Stimulated activated naive CD8-positive, alpha-beta T cell treated with anti-CD3 and anti-CD28 coated beads, Interleukin-15, Interleukin-2, amounts not matched to agents 100 ng/mL and 50 ng/mL, for 24 hours (primary cell): ENCODE data around the gene AP3B1.
A peak's percentile ranks its signal among the peaks of the same experiment; 100 is the strongest.

Experiments
- H3K27ac Mint-ChIP-seq: one replicate; pipeline ENCODE4 v1.8.0; 2021; ENCODE audit warnings: mild to moderate bottlenecking, mixed read lengths
- H3K27me3 Mint-ChIP-seq: one replicate; pipeline ENCODE4 v1.8.0; 2021; ENCODE audit warnings: mixed read lengths
- H3K36me3 Mint-ChIP-seq: one replicate; pipeline ENCODE4 v1.8.0; 2021; ENCODE audit warnings: low read depth, mixed read lengths
- H3K4me1 Mint-ChIP-seq: one replicate; pipeline ENCODE4 v1.8.0; 2021; ENCODE audit warnings: low read depth, mixed read lengths
- H3K4me3 Mint-ChIP-seq: one replicate; pipeline ENCODE4 v1.8.0; 2021; ENCODE audit warnings: mild to moderate bottlenecking, mixed read lengths
- H3K9me3 Mint-ChIP-seq: one replicate; pipeline ENCODE4 v1.8.0; 2021; ENCODE audit warnings: mixed read lengths

The AP3B1 gene

DNA sequence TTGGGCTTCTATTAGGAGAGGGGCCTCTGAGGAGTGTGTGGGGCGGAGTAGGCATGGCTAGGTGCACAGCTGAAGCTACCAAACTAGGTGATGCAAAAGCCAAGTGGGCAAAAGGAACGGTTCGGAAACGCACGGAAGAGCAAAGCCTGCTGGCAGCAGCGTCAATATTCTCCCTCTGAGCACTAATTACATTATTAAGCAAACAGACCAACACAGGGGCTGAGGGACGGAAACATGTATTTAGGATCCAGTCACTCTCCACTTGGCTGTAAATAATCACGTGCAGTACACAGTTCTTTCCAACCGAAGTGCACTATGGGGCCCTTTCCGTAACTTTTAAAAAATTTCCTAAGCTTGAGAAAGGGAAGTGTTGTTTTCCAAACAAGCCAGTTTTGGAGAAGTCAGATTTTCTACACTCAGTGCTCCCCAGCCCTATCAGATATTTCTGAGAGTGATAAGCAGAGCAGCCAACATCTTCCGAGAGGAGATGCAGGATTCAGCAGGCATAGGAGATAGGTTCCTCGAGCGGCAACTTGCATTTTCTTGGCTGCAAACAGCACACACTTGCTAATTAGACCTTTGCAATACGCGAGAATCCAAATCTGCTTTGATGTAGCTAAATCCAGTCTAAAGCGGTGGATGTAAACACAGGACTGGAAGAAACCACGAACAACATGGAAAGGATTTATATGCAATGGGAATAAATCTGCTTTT is 301.2 kb downstream of the AP3B1 start:
- peaks cover 9% of the 10 kb centered on the region for H3K36me3 Mint-ChIP-seq
- H3K9me3 Mint-ChIP-seq: no peaks in the 10 kb centered on the region
- H3K27me3 Mint-ChIP-seq: no peaks in the 10 kb centered on the region
- no peak overlapping the region for H3K27ac Mint-ChIP-seq
- H3K4me3 Mint-ChIP-seq: no peak overlapping the region
- H3K4me1 Mint-ChIP-seq: no peaks in the 10 kb centered on the region

DNA sequence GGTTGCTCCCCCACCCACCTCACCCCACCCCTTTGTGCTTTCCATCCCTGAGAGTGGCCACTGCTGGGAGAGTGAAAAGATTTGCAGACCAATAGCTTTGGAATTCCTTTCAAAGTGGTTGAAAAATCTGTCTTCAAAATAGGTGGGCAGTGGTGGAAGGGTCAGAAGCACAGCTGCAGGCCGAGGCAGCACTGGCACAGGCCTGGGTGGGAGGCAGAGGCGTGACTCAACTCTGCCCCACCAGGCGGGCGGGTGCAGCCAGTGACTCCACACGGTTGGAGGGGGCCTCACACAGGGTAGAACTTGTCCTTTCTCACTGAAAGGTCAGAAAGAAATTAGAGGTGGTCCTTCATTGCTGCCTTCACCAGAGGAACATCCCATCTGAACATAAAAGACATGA is 303.4 kb downstream of the AP3B1 start:
- Mint-ChIP-seq H3K36me3 (no peaks in the 10 kb centered on the region), H3K4me1 (no peaks in the 10 kb centered on the region), H3K27ac (no peak overlapping the region), H3K27me3 (no peaks in the 10 kb centered on the region), H3K4me3 (no peak overlapping the region), H3K9me3 (no peaks in the 10 kb centered on the region)

DNA sequence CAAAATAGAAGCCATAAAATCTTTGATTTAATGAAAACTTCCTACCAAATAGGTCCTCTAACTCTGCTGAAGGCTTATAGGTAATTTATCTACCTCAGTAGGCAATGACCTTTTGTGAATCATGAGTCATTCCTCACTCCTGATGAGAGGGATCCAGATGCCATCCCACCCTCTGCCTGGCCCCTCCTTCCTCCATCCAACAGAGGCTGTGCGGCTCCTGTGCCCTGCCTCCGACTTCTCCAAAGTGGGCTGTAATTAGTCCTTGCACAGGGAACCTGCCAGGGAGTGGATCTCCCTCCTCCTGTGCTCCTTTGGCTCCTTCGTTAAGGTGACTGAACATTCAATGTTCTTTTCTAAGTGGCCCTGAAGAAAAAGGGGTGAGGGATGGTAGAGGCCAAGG is 304.5 kb downstream of the AP3B1 start:
- Mint-ChIP-seq H3K4me3 (no peak overlapping the region), H3K9me3 (no peaks in the 10 kb centered on the region), H3K27ac (no peak overlapping the region), H3K36me3 (no peaks in the 10 kb centered on the region), H3K27me3 (no peaks in the 10 kb centered on the region), H3K4me1 (no peaks in the 10 kb centered on the region)

DNA sequence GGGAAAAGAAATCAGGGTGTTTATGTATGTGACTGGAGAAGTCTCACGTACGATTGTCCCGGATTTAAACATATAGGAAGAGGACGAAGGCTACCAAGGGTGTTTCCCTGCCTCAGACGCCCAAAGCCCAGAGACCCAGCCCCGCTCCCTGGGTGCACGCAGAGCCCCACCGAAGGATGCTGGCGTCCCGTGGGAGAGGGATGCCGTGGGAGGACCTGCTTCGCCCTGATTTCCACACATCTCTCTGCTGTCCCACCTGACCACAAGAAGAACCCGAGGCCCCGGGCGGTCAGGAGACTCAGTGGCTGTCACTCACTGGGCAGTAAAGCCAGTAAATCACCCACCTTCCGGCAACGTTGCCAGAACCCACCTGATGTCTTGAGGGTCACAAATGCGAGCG is 306.5 kb downstream of the AP3B1 start:
- Mint-ChIP-seq H3K27ac (no peak overlapping the region), H3K27me3 (no peaks in the 10 kb centered on the region), H3K9me3 (no peaks in the 10 kb centered on the region), H3K4me1 (no peaks in the 10 kb centered on the region), H3K4me3 (no peak overlapping the region), H3K36me3 (no peaks in the 10 kb centered on the region)

DNA sequence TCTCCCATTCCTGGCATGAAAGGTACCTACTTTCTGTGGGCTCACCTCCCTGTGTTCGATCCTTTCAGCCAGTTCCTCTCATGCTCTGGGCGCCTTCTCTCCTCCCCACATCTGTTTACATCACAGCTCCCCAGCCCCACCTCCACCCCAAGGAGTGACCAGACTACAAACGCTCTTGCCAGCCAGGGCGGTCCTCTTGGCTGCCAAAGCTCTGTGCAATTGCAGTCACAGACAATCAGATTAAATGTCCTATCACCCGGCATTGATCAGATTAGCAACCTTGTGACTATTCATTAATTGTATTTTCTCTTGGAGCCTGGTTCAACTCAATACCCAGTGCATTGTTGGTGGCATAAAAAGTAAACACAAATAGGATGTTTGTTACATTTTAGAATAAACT is 307.2 kb downstream of the AP3B1 start:
- Mint-ChIP-seq H3K27ac (no peak overlapping the region), H3K27me3 (no peaks in the 10 kb centered on the region), H3K4me1 (no peaks in the 10 kb centered on the region), H3K4me3 (no peak overlapping the region), H3K9me3 (no peaks in the 10 kb centered on the region), H3K36me3 (no peaks in the 10 kb centered on the region)

DNA sequence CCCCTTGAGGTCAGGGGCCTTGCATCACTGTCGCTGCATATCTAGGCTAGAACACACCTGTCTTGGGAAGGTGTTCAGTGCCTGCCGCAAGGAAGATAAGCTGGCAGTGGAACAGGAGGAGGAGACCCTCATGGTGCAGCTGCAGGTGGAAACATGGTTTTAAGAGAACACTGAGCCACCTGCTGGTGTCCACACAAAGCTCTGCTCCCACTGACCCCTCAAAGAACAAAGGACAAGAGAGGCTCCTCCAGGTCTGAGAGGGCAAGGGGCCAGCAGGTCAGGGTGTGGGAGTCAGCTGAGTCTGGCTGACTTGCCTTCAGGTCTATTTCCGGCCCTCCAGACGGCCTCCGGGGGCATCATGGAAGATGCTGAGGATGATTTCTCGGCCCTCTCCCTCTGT is 308.2 kb downstream of the AP3B1 start:
- Mint-ChIP-seq H3K4me1 (no peaks in the 10 kb centered on the region), H3K36me3 (no peaks in the 10 kb centered on the region), H3K27ac (no peak overlapping the region), H3K4me3 (no peak overlapping the region), H3K9me3 (no peaks in the 10 kb centered on the region), H3K27me3 (no peaks in the 10 kb centered on the region)

DNA sequence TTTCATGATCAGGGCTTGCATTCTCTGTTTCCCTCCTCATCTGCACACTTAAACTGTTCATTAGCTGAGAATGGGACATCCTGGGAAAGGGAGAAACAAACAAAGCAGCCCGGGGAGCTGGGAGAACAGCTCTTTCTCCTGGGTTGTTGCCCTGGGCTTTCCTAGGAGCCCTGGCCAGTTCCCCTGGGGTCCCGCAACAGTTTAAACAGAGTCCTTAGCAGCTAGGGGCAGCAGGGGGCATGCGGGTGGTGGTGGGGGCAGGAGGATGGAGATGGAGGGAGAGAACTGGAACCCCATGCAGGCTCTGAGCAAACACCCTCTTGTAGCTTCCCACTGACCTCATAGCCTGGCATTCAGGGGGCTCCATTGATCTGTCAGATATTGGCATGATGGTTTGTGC is 309.3 kb downstream of the AP3B1 start:
- H3K4me3 Mint-ChIP-seq: no peak overlapping the region
- H3K36me3 Mint-ChIP-seq: no peaks in the 10 kb centered on the region
- H3K9me3 Mint-ChIP-seq: no peaks in the 10 kb centered on the region
- peaks cover 1% of the 10 kb centered on the region for H3K27me3 Mint-ChIP-seq
- no peak overlapping the region for H3K27ac Mint-ChIP-seq
- no peaks in the 10 kb centered on the region for H3K4me1 Mint-ChIP-seq

DNA sequence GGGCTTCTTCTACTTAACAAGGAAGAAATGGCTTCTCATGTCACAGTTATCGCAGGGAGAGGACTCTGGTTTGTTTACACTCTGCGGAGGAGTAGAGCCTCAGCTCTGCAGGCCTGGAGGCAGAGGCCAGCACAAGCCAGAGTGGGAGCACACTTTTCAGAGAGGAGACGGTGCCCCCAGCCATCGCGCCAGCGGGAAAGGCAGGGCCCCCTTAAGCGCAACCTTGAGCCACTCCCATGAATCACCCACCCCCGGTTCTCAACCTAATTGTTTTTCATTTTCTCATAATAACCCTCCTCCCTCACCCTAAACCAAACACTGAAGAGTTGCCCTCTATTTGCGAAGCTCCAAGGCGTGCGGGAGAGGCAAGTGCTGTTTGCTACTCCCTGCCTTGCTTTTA is 309.9 kb downstream of the AP3B1 start:
- no peaks in the 10 kb centered on the region for H3K9me3 Mint-ChIP-seq
- H3K4me3 Mint-ChIP-seq: no peak overlapping the region
- H3K4me1 Mint-ChIP-seq: no peaks in the 10 kb centered on the region
- H3K27ac Mint-ChIP-seq: no peak overlapping the region
- H3K27me3 Mint-ChIP-seq: peaks cover 8% of the 10 kb centered on the region
- H3K36me3 Mint-ChIP-seq: no peaks in the 10 kb centered on the region

DNA sequence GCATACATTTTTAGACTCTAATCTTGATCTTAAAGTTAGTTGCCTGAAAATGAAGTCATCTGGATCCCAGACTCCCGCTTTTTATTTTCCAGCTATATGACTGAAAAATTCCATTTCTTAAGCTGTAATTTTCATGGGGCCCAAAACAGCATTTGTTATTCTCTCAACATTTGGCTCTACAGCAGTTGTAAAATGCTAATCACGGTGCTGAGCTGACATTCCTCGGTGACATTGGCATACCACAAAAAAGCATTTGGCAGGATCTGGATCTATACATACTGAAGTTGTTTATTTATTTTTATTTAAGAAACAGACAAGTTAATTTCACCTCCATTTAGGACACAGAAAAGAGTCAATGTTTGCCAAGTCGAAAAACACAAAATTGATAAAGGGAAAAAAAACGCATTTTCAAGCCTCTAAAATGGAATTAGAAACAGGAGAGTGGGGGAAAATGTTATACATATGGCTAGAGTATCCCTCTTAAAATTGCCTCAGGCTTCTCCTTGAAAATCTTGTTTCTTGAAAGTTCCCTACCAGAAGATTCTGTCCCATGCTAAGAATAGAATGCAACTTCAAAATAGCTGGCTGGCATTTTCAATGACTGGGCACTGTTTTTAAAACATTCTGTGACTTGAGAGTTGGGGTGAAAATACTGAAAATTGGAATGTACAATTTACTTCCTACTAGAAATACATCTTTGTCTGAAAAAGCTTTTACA is 310.9 kb downstream of the AP3B1 start:
- no peaks in the 10 kb centered on the region for H3K4me1 Mint-ChIP-seq
- H3K9me3 Mint-ChIP-seq: no peaks in the 10 kb centered on the region
- no peak overlapping the region for H3K27ac Mint-ChIP-seq
- peaks cover 14% of the 10 kb centered on the region for H3K27me3 Mint-ChIP-seq
- no peaks in the 10 kb centered on the region for H3K36me3 Mint-ChIP-seq
- no peak overlapping the region for H3K4me3 Mint-ChIP-seq

DNA sequence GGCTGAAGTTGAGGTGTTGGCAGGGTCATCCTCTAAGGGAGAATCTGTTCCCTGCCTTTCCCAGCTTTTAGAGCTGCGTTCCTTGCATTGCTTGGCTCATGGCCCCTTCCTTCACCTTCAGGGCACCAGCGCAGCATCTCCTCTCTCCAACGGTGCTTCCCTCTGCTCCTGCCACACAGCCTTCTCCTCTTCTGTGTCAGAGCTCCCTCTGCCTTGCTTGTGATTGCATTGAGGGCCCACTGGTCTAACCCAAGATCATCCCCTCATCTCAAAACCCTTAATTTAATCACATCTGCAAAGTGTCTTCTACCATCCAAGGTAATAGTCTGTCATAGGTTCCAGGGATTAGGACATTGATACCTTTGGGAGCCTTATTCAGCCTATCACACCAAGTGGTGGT is 312.7 kb downstream of the AP3B1 start:
- Mint-ChIP-seq H3K36me3 (no peaks in the 10 kb centered on the region), H3K4me1 (no peaks in the 10 kb centered on the region), H3K27ac (no peak overlapping the region), H3K27me3 (peaks cover 22% of the 10 kb centered on the region), H3K4me3 (no peak overlapping the region), H3K9me3 (no peaks in the 10 kb centered on the region)

DNA sequence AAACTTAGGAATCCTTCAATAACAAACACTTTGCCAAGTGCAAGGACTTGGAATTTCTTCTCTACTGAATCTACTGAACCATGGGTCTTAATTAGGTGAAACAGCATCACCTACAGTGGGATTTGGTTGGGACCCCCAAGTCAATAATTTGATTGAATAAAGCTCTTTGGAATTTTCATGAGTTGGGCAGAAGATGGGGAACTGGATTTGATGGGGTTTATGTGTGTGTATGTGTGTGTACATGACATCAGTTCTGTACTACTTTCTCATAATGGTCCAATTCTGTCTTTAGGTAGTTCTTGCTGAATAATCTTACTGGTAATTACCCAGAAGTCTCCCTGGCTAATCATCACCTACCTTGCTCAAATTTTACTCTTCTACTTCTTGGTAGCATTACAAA is 319.9 kb downstream of the AP3B1 start:
- H3K4me3 Mint-ChIP-seq: no peak overlapping the region
- H3K4me1 Mint-ChIP-seq: peaks cover 18% of the 10 kb centered on the region
- H3K36me3 Mint-ChIP-seq: no peaks in the 10 kb centered on the region
- peaks cover 79% of the 10 kb centered on the region for H3K27me3 Mint-ChIP-seq
- no peak overlapping the region for H3K27ac Mint-ChIP-seq
- H3K9me3 Mint-ChIP-seq: no peaks in the 10 kb centered on the region

DNA sequence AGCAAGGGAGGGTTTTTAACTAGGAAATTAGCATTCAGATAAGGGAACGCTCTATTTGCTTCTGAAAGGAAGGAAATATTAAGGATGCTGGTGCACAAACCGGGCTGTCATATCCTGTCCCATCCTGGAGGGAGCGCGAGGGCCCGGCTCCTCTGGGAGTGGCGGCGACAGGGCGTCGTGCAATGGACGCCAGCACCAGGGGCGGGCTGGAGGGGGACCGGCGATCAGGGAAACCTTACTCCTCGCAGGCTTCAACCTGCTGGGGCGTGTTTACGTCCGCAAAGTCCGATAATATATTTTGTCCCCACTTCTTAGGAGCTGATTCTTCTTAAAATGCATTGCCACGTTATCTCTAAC is 321.3 kb downstream of the AP3B1 start:
- peaks cover 82% of the 10 kb centered on the region for H3K27me3 Mint-ChIP-seq
- H3K4me3 Mint-ChIP-seq: peak overlapping the region; percentile 76
- H3K9me3 Mint-ChIP-seq: no peaks in the 10 kb centered on the region
- no peaks in the 10 kb centered on the region for H3K36me3 Mint-ChIP-seq
- H3K27ac Mint-ChIP-seq: no peak overlapping the region
- peaks cover 18% of the 10 kb centered on the region for H3K4me1 Mint-ChIP-seq

DNA sequence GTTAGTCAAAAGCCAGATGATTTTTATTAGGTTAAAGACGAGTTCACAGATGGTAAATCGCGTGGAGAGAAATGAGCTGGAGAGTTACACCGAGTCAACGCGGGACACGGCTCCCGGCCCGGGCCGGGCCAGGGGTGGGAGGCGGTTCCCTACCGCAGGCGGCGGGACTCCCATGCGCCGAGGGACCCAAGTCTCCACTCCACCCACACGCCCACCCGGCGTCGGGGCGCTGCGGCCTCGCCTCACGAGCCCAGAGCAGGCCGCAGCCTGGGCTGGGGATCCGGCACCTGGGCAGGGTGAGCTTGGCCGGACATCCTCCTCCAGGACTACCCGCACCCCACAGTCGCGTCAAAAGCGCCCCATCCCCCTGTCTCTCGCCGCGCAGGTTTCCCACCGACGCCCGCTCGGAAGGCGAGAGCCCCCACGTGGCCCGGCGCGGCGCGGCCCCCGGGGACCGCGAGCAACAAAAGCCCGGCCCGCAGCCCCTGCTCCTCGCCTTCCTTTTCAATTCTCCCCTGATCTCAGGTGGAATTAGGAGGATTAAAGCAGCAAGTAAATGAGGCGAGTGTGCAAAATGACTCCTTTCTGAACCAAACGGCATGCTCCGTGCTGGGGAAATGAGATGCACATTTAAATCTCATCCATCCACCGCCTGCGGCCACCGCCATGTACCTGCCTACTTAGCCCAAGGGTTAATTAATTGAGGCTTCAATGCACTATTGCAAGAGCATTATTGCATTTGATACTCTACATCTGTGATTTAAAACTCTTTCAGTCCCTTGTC is 321.8 kb downstream of the AP3B1 start:
- H3K4me3 Mint-ChIP-seq: peak overlapping the region; percentile 76
- H3K27me3 Mint-ChIP-seq: peaks cover 84% of the 10 kb centered on the region
- peaks cover 18% of the 10 kb centered on the region for H3K4me1 Mint-ChIP-seq
- H3K36me3 Mint-ChIP-seq: no peaks in the 10 kb centered on the region
- no peak overlapping the region for H3K27ac Mint-ChIP-seq
- no peaks in the 10 kb centered on the region for H3K9me3 Mint-ChIP-seq

DNA sequence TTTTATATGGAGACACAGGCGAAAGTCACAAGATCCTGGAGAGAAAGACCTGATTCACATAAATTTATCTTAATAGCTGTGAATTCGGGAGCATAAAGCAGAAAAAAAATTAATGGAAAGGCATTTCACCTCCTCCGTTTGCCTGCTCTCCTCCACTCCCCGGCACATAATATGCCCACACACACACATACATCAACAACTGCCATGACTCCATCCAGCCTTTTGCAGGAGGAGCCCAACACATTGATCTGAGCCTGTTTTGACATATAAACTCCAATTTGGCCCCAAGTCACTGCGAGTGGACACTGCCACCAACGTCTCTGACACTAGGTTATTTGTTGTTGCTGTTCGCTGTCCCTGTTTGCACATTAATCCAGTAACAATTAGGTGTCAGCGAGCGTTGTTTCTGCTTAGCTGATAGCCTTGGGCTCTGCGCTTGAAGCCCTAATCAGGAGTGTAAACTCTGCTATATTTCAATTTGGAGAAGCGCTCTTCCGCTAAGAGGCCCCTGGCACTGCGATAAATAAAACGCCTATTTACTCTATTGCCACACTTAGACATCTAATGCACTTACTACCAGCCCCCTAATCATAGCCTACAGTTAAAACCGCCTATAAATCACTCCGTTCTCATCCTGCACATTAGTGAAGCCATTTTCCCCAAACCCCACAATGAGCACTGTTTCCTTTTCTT is 322.6 kb downstream of the AP3B1 start:
- peak overlapping the region; percentile 70 for H3K4me3 Mint-ChIP-seq
- H3K36me3 Mint-ChIP-seq: no peaks in the 10 kb centered on the region
- no peak overlapping the region for H3K27ac Mint-ChIP-seq
- H3K9me3 Mint-ChIP-seq: no peaks in the 10 kb centered on the region
- H3K27me3 Mint-ChIP-seq: peaks cover 81% of the 10 kb centered on the region
- H3K4me1 Mint-ChIP-seq: peaks cover 18% of the 10 kb centered on the region

DNA sequence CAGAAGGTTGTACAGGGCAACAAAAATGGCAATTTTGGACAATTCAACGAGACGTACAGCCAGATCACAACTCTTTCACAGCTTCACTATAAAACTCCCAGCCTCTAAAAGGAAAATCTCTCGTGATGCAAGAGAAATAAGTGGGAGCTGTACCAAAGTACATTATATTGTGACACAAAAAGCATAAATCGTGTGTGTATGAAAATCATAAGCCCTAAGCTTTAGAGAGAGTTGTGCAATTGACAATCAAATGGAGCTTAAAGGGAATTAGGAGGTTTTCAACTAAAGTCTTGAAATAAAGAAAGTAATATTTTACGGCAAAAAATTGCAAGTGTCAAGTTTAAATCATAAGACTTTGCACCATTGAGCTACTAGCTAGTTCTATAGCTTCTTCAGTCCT is 323.6 kb downstream of the AP3B1 start:
- Mint-ChIP-seq H3K27me3 (peaks cover 76% of the 10 kb centered on the region), H3K4me1 (peaks cover 18% of the 10 kb centered on the region)

More for the DNA sequence above, 323.6 kb downstream of the AP3B1 start:
- Mint-ChIP-seq H3K36me3 (no peaks in the 10 kb centered on the region), H3K4me3 (no peak overlapping the region), H3K9me3 (peaks cover 3% of the 10 kb centered on the region), H3K27ac (no peak overlapping the region)
